Smooth muscle cell (in vitro differentiated cells): ENCODE measurements around the gene LIPG. TPM values are rescaled to one million over a fixed set of nuclear protein-coding genes. Genes with fewer than 3 reads are reported as not detected.

ENCODE experiments used
- DNase-seq: peaks from one replicate; lab custom pipeline; 2025; ENCODE audit not compliant: unreplicated experiment; lab: John Stamatoyannopoulos, UW
- H2AFZ ChIP-seq: fragments of 200-600 bp; sonication (generic); 2 replicates; pipeline ENCODE4 v1.6.0; 2016; ENCODE audit warnings: antibody characterized with exemption, low read depth, mild to moderate bottlenecking
- H3F3A ChIP-seq: fragments of 200-600 bp; sonication (generic); 2 replicates; pipeline ENCODE4 v1.6.0; 2017; ENCODE audit warnings: antibody characterized with exemption, low read depth
- H3K27ac ChIP-seq: fragments of 200-600 bp; sonication (generic); 2 replicates; pipeline ENCODE4 v1.5.1; 2016; ENCODE audit warnings: low read depth, mild to moderate bottlenecking
- H3K27me3 ChIP-seq: fragments of 200-600 bp; sonication (generic); 2 replicates; pipeline ENCODE4 v1.6.1; 2016; ENCODE audit warnings: low read depth, mild to moderate bottlenecking
- H3K36me3 ChIP-seq: fragments of 200-600 bp; sonication (generic); 2 replicates; pipeline ENCODE4 v1.5.1; 2016; ENCODE audit warnings: low read depth
- H3K4me1 ChIP-seq: fragments of 200-600 bp; sonication (generic); 2 replicates; pipeline ENCODE4 v1.5.1; 2016; ENCODE audit warnings: low read depth
- H3K4me2 ChIP-seq: fragments of 200-600 bp; sonication (generic); 2 replicates; pipeline ENCODE4 v1.6.0; 2016; ENCODE audit warnings: mild to moderate bottlenecking
- H3K4me3 ChIP-seq: fragments of 200-600 bp; sonication (generic); 2 replicates; pipeline ENCODE4 v1.5.1; 2016; ENCODE audit warnings: mild to moderate bottlenecking
- H3K79me2 ChIP-seq: fragments of 200-600 bp; sonication (generic); 2 replicates; pipeline ENCODE4 v1.6.0; 2016; ENCODE audit warnings: low read depth, mild to moderate bottlenecking
- H3K9ac ChIP-seq: fragments of 200-600 bp; sonication (generic); 2 replicates; pipeline ENCODE4 v1.6.0; 2016; ENCODE audit warnings: low read depth
- H3K9me3 ChIP-seq: fragments of 200-600 bp; sonication (generic); replicated peaks from 2 replicates; pipeline ENCODE4 v1.5.1; 2016; ENCODE audit warnings: low read depth
- H4K20me1 ChIP-seq: fragments of 200-600 bp; sonication (generic); 2 replicates; pipeline ENCODE4 v1.6.0; 2016; ENCODE audit warnings: low read depth
- WGBS: methylation state at CpG from one replicate; pipeline ENCODE4 v1.1.7; 2016; ENCODE audit warnings: low lambda C conversion rate; 5-methylcytosine and 5-hydroxymethylcytosine counted together
- polyA plus RNA-seq: library from polyadenylated mRNA; unstranded; fragments of >200 nt; fragmentation: Nextera tagmentation; extraction: Ambion mirVana; gene quantifications from 2 replicates; pipeline ENCODE4 v1.2.1, GENCODE V29; 2016
- total RNA-seq: library from RNA; depleted of rRNA; stranded (reverse); fragments of >200 nt; gene quantifications from 2 replicates; pipeline ENCODE4 v1.2.3, GENCODE V29; 2014
- TF ChIP-seq, protein P1 (sequence below): fragments of 200-600 bp; sonication (generic); IDR thresholded peaks from 2 replicates; pipeline ENCODE4 v1.5.1; 2017; ENCODE audit warnings: borderline replicate concordance, mild to moderate bottlenecking, antibody characterized with exemption; ENCODE audit not compliant: insufficient read depth, poor library complexity, severe bottlenecking

The LIPG gene
- total and polyA plus RNA-seq, 2 experiments from 2014 or later = 15.3 to 25.6 TPM

DNA sequence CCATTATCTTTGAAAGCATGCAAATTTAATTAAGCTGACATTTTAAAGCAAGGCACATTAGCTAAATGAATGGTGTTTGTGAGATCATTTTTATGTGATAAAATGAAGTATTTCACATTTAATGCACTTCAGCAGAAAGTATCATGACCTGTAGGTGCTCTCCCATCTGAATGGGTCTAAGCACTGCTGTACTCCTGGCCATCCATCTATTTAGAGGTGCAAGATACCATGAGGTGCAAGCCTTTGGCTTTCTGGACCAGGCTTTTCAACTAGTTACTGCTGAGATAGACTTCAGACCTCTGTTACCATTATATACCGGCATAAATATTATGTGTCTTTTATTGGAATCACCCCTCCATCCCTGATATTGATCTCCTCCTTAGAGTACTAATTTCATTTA lies 15.6 kb upstream of the LIPG start:
- Histone ChIP-seq H3K27me3 (no peaks in the 10 kb centered on the region), H3K4me1 (peaks cover 11% of the 10 kb centered on the region), H3K4me3 (no peak overlapping the region), H3K27ac (no peak overlapping the region), H3F3A (peaks cover 5% of the 10 kb centered on the region), H4K20me1 (no peaks in the 10 kb centered on the region), H3K79me2 (no peaks in the 10 kb centered on the region), H3K9me3 (no peaks in the 10 kb centered on the region), H2AFZ (no peak overlapping the region), H3K36me3 (no peaks in the 10 kb centered on the region), H3K9ac (no peak overlapping the region), H3K4me2 (no peak overlapping the region)
- WGBS = 100% methylated on average over 1 of the region's 1 CpG
- TF ChIP-seq, protein P1, sequence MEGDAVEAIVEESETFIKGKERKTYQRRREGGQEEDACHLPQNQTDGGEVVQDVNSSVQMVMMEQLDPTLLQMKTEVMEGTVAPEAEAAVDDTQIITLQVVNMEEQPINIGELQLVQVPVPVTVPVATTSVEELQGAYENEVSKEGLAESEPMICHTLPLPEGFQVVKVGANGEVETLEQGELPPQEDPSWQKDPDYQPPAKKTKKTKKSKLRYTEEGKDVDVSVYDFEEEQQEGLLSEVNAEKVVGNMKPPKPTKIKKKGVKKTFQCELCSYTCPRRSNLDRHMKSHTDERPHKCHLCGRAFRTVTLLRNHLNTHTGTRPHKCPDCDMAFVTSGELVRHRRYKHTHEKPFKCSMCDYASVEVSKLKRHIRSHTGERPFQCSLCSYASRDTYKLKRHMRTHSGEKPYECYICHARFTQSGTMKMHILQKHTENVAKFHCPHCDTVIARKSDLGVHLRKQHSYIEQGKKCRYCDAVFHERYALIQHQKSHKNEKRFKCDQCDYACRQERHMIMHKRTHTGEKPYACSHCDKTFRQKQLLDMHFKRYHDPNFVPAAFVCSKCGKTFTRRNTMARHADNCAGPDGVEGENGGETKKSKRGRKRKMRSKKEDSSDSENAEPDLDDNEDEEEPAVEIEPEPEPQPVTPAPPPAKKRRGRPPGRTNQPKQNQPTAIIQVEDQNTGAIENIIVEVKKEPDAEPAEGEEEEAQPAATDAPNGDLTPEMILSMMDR = no peak
- no peak for DNase-seq

DNA sequence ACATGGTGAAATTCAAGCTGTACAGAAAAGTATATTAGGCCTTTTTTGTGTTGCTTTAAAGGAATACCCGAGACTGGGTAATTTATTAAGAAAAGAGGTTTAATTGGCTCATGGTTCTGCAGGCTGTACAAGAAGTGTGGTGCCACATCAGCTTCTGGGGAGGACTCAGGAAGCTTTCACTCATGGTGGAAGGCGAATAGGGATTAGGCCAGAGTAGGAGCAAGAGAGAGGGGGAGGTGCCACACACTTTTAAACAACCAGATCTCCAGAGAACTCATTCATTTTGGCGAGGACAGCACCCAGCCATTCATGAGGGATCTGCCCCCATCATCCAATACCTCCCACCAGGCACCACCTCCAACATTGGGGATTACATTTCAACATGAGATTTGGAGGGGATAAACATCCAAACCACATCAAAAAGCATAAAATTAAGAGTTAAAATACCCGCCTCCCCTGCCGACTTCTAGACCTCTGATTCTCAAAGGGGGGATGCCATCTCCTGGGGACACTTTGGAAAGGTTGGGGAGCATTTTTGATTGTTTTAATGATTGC lies 15.1 kb upstream of the LIPG start:
- TF ChIP-seq, protein P1 = no peak
- DNase-seq = no peak
- peaks cover 5% of the 10 kb centered on the region for H3F3A ChIP-seq
- H3K27ac ChIP-seq = peak overlapping the region; percentile 79
- 53% methylated on average over 5 of the region's 5 CpGs for WGBS
- H3K9me3 ChIP-seq = no peaks in the 10 kb centered on the region
- no peak overlapping the region for H2AFZ ChIP-seq
- no peaks in the 10 kb centered on the region for H3K27me3 ChIP-seq
- peaks cover 11% of the 10 kb centered on the region for H3K4me1 ChIP-seq
- no peaks in the 10 kb centered on the region for H4K20me1 ChIP-seq
- no peaks in the 10 kb centered on the region for H3K36me3 ChIP-seq
- H3K9ac ChIP-seq = no peak overlapping the region
- H3K4me2 ChIP-seq = peak overlapping the region; percentile 42
- H3K4me3 ChIP-seq = no peak overlapping the region
- H3K79me2 ChIP-seq = no peaks in the 10 kb centered on the region

DNA sequence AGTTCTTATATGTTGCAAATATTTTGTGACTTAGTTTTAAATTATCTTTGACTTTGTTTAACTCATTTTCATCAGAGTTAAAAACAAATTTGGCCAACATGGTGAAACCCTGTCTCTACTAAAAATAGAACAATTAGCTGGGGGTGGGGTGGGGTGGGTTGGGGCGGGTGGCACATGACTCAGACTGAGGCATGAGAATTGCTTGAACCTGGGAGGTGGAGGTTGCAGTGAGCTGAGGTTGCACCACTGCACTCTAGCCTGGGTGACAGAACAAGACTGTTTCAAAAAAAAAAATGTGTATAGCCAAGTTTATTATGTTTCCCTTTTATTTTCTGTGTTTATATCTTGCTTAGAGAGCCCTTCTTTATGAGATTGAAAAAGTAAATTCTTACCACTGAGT lies 14.2 kb upstream of the LIPG start:
- no peaks in the 10 kb centered on the region for H4K20me1 ChIP-seq
- no peak overlapping the region for H3K9ac ChIP-seq
- H2AFZ ChIP-seq = no peak overlapping the region
- H3K4me1 ChIP-seq = peaks cover 11% of the 10 kb centered on the region
- H3K27me3 ChIP-seq = no peaks in the 10 kb centered on the region
- H3K4me2 ChIP-seq = peak overlapping the region; percentile 5
- peak overlapping the region; percentile 79 for H3K27ac ChIP-seq
- no peak for DNase-seq
- 0% methylated on average over 1 of the region's 1 CpG for WGBS
- TF ChIP-seq, protein P1 = no peak
- no peaks in the 10 kb centered on the region for H3K36me3 ChIP-seq
- peaks cover 5% of the 10 kb centered on the region for H3F3A ChIP-seq
- H3K79me2 ChIP-seq = no peaks in the 10 kb centered on the region
- H3K4me3 ChIP-seq = no peak overlapping the region
- H3K9me3 ChIP-seq = no peaks in the 10 kb centered on the region

DNA sequence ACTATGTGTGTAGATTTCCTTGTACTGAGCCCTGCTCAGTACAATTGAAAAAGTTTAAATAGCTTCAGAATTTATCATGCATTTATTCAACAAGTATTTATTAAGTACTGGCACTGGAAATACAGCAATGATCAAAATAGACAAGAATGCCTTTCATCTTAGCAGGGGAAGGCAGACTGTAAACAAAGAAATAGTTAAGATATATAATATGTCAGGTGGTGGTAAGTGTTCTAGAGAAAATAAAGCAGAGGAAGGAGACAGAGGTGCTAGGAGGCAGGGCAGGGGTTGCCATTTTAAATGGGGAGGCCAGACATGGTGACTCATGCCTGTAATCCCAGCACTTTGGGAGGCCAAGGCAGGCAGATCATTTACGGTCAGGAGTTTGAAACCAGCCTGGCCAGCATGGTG lies 13.6 kb upstream of the LIPG start:
- Histone ChIP-seq H3K4me2 (peak overlapping the region; percentile 5), H3K27ac (peak overlapping the region; percentile 79), H3K9ac (no peak overlapping the region), H3K27me3 (no peaks in the 10 kb centered on the region), H3K9me3 (no peaks in the 10 kb centered on the region), H3K79me2 (no peaks in the 10 kb centered on the region), H4K20me1 (no peaks in the 10 kb centered on the region), H3K4me3 (no peak overlapping the region), H2AFZ (no peak overlapping the region), H3K36me3 (no peaks in the 10 kb centered on the region), H3F3A (peaks cover 5% of the 10 kb centered on the region), H3K4me1 (peaks cover 11% of the 10 kb centered on the region)
- no peak for DNase-seq
- WGBS = 0% methylated on average over 1 of the region's 1 CpG
- TF ChIP-seq, protein P1 = no peak
